GM12864 (cell line): Measurements from ENCODE around the gene GDAP1L1.

Experiments used
- DNase-seq: peaks from one replicate; pipeline ENCODE4 v3.0.0-alpha.2; 2011; ENCODE audit warnings: low read depth
- H3K4me3 ChIP-seq: 2 replicates; pipeline ENCODE4 v1.5.1; 2011; ENCODE audit warnings: mild to moderate bottlenecking, low read depth, low read length, control low read depth
- TF ChIP-seq, protein P1 (sequence below): IDR thresholded peaks from 2 replicates; pipeline ENCODE4 v1.5.1; 2011; ENCODE audit warnings: low read depth, mild to moderate bottlenecking, moderate library complexity, low read length, control low read depth, inconsistent platforms; ENCODE audit errors: missing control alignments

The GDAP1L1 gene

DNA sequence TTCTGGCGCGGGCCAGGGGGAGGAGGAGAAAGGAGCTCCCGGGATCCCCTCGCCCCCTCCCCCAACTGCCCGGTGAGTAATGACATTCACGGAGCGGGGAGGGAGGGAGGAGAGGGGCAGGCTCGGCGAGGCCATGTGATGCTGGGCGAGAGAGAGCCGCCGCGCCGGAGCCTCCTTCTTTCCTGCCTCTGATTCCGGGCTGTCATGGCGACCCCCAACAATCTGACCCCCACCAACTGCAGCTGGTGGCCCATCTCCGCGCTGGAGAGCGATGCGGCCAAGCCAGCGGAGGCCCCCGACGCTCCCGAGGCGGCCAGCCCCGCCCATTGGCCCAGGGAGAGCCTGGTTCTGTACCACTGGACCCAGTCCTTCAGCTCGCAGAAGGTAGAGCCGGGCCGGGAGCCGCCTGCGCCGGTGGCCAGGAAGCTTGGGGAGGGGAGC is at the start of gene GDAP1L1:
TSS of gene GDAP1L1 (plus strand) at position 178 of the 441 bp plus-strand sequence. CDS start at position 205, 27 bp downstream.
- TF ChIP-seq, protein P1, sequence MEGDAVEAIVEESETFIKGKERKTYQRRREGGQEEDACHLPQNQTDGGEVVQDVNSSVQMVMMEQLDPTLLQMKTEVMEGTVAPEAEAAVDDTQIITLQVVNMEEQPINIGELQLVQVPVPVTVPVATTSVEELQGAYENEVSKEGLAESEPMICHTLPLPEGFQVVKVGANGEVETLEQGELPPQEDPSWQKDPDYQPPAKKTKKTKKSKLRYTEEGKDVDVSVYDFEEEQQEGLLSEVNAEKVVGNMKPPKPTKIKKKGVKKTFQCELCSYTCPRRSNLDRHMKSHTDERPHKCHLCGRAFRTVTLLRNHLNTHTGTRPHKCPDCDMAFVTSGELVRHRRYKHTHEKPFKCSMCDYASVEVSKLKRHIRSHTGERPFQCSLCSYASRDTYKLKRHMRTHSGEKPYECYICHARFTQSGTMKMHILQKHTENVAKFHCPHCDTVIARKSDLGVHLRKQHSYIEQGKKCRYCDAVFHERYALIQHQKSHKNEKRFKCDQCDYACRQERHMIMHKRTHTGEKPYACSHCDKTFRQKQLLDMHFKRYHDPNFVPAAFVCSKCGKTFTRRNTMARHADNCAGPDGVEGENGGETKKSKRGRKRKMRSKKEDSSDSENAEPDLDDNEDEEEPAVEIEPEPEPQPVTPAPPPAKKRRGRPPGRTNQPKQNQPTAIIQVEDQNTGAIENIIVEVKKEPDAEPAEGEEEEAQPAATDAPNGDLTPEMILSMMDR = no peak
- DNase-seq = no peak
- no peak within 1 kb of the TSS for H3K4me3 ChIP-seq

DNA sequence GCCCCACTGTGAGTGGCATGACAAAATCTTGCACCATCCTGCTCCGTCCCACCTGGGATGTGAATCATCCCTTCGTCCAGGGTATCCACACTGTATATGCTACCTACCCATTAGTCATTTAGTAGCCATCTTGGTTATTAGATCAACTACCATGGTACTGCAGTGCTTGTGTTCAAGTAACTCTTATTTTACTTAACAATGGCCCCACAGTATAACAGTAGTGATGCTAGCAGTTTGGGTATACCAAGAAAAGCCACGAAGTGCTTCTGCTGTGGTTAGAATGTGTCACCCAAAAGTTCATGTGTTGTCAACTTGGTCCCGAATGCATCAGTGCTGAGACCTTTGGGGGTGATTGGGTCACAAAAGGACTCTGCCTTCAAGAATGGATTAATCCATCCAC is 48.2 kb upstream of the GDAP1L1 start:
- no peak overlapping the region for H3K4me3 ChIP-seq
- TF ChIP-seq, protein P1 = no peak
- no peak for DNase-seq

DNA sequence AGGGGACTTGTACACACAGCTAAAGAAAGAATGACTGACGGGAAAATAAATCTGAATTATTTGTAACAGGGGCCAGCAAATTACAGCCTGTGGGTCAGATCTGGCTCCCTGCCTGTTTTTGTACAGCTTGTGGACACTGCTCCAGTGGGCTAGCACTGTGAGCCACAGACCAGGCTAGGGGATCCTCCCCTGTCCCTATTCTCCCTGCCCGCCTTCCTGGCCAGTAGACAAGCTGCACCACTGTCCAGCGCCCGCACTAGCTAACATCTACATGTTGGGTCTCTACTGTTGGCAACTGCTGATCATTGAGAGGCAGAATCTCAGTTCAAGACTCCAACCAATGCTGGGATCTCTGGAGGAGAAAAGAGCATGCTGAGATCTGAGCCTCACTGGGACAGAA is 47.2 kb upstream of the GDAP1L1 start:
- DNase-seq = no peak
- TF ChIP-seq, protein P1 = no peak
- no peak overlapping the region for H3K4me3 ChIP-seq

DNA sequence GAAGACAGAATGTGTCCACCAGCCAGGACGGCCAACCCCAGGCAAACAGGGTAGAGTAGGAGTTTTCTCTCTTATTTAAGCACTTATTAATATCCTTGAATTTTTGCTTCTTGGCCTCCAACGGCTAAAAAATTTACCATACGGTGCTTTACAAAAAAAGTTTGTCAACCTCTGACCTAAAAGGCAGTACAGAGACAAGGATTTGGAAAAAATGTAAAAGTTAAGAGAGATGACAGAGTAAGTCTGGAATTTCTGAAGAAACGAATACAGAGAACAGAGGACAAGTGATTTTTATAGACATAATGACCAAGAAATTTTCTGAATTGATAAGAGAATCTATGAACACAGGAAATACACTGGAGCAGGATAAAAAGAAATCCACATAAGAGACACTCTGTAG is 46.7 kb upstream of the GDAP1L1 start:
- no peak for DNase-seq
- TF ChIP-seq, protein P1 = no peak
- no peak overlapping the region for H3K4me3 ChIP-seq

DNA sequence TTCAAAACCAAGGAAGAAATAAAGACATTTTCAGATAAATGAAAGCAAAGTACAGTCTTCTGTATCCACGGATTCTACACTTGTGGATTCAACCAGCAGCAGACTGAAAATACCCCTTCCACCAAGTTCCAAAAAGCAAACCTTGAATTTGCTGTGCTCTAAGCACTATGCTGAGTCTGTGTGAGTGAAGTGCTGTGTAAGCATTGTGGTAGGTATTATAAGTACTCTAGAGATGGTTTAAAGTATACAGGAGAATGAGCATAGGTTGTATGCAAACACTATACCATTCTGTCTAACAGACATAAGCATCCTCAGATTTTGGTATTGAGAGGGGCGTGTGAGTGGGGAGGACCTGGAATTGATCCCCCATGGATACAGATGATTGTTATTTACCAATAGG is 46.1 kb upstream of the GDAP1L1 start:
- TF ChIP-seq, protein P1 = no peak
- H3K4me3 ChIP-seq = no peak overlapping the region
- DNase-seq = no peak

DNA sequence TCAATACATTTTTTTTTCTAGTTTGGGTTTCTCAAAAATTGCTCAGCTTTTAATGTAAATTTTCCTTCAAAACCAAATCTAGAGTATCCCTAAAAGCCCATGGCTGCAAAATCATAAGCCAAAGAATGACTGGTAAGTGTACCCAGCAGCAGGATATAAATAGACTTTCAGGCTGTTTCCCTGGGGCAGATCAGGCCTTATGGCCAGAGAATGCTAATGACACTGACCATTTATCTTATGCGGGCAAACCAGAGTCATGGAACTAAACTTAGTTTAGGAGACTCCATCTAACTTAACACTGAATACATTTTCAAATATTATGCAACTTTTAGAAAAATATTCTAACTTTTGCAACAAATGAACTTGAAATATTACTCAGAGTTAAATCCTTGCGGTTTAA is 43.9 kb upstream of the GDAP1L1 start:
- no peak for DNase-seq
- TF ChIP-seq, protein P1 = no peak
- no peak overlapping the region for H3K4me3 ChIP-seq

DNA sequence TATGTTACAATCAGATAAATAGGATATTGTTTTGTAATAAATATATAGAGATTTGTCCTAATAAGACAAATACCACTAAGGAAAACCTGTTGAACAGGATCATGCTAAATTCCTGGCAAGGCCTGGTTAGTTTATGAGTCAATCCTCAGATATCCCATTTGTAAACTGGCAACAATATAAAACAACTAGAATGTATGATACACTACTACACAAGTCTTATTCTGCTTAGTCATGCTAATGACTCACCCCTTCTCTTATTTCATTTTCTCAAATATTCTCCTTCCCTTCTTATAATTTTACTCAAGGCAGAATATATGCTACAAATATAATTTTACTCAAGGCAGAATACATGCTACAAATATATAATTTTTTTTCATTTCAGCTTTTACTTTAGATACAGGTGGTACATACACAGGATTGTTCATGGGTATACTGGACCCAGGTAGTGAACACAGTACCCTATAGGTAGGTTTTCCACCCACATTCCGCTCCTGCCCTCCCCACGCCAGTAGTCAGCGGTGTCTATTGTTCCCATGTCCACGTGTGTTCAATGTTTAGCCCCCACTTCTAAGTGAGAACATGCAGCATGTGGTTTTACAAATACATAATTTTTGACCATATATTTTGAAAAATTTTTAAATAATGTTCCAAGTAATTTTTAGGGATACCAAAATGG is 42.8 kb upstream of the GDAP1L1 start:
- TF ChIP-seq, protein P1 = no peak
- DNase-seq = no peak
- H3K4me3 ChIP-seq = no peak overlapping the region
